ENCODE results near the gene ACTG2. TPM values are rescaled to one million over a fixed set of nuclear protein-coding genes. Genes with fewer than 3 reads are reported as not detected.
A peak's percentile ranks its signal among the peaks of the same experiment; 100 is the strongest.

The ACTG2 gene
- total RNA-seq, 1 experiment from 2014 or later, result 0.23 TPM

GRCh38 chr2:73937103-73937885 lies 44.5 kb downstream of the ACTG2 start:
- H3K9me3 ChIP-seq (ENCODE audit: control insufficient read depth, insufficient read depth, low read depth, low read length), result no peaks in the 10 kb centered on the region
- DNase-seq (ENCODE audit: low read depth, low spot score) (no peak), ATAC-seq (no peak)
- no TSS peak for BruUV-seq (replicated peaks)
- H3K4me1 ChIP-seq (ENCODE audit: control insufficient read depth, insufficient read depth, low read length), result no peaks in the 10 kb centered on the region
- 0 out of 2 replicates have a peak, but pooled peaks cover 2% of the 10 kb centered on the region for H3K36me3 ChIP-seq (ENCODE audit: control insufficient read depth, insufficient read depth, low read length)
- in situ Hi-C loops (cut with HindIII; ENCODE audit: low pct_unique_long_range_greater_than_20kb, low sequenced_read_pairs), result no loop called here
- no peaks in the 10 kb centered on the region for H3K27me3 ChIP-seq (ENCODE audit: control insufficient read depth, insufficient read depth, low read length)
- H3K27ac ChIP-seq (ENCODE audit: low read length), result no peak overlapping the region
- ChIA-PET CTCF (no interaction called here), POLR2A (no interaction called here)
- no peak for TF ChIP-seq SIN3A (IDR thresholded peaks at IDR 0.05; ENCODE audit: borderline replicate concordance, insufficient read depth, low read depth, low read length)
- TF ChIP-seq POLR2AphosphoS5 (IDR thresholded peaks at IDR 0.05; ENCODE audit: low read depth, low read length), result no peak
- no peak for TF ChIP-seq TCF7L2 (IDR thresholded peaks at IDR 0.05; ENCODE audit: low read depth, low read length)
- TF ChIP-seq REST (IDR thresholded peaks at IDR 0.05; ENCODE audit: insufficient read depth in 1 of 2, low read depth in 2 of 2, low read length in 1 of 2), result no peak
- TF ChIP-seq CTCF (IDR thresholded peaks at IDR 0.05), result no peak
- H3K4me3 ChIP-seq (ENCODE audit: low read depth in 2 of 2, low read length in 2 of 2), result no peak overlapping the region
- intact Hi-C loops (cut with micrococcal nuclease; ENCODE audit: unreplicated experiment), result no loop called here

- Histone ChIP-seq H3K4me3 (ENCODE audit: low read depth in 2 of 2, low read length in 2 of 2) (no peak overlapping the region), H3K4me1 (ENCODE audit: control insufficient read depth, insufficient read depth, low read length) (no peaks in the 10 kb centered on the region), H3K27ac (ENCODE audit: low read length) (no peak overlapping the region), H3K27me3 (ENCODE audit: control insufficient read depth, insufficient read depth, low read length) (no peaks in the 10 kb centered on the region), H3K36me3 (ENCODE audit: control insufficient read depth, insufficient read depth, low read length) (no peaks in the 10 kb centered on the region), H3K9me3 (ENCODE audit: control insufficient read depth, insufficient read depth, low read depth, low read length) (no peaks in the 10 kb centered on the region)
- ChIA-PET CTCF (no interaction called here), POLR2A (no interaction called here)
- intact Hi-C loops (cut with micrococcal nuclease; ENCODE audit: unreplicated experiment), result no loop called here
- no peak for DNase-seq (ENCODE audit: low read depth, low spot score)
- no TSS peak for BruUV-seq (replicated peaks)
- no peak for TF ChIP-seq SIN3A (IDR thresholded peaks at IDR 0.05; ENCODE audit: borderline replicate concordance, insufficient read depth, low read depth, low read length)
- TF ChIP-seq REST (IDR thresholded peaks at IDR 0.05; ENCODE audit: insufficient read depth in 1 of 2, low read depth in 2 of 2, low read length in 1 of 2), result no peak
- no peak for TF ChIP-seq CTCF (IDR thresholded peaks at IDR 0.05)
- no peak for TF ChIP-seq TCF7L2 (IDR thresholded peaks at IDR 0.05; ENCODE audit: low read depth, low read length)
- TF ChIP-seq POLR2AphosphoS5 (IDR thresholded peaks at IDR 0.05; ENCODE audit: low read depth, low read length), result no peak
- peak; percentile 56; the same call in 1 of the 2 replicates for ATAC-seq
- in situ Hi-C loops (cut with HindIII; ENCODE audit: low pct_unique_long_range_greater_than_20kb, low sequenced_read_pairs), result no loop called here
Measured at GRCh38 chr2:73937899-73938298, 45.1 kb downstream of the ACTG2 start.

All from Panc1 (cell line).